Measurements from ENCODE around the gene GLI3. TPM values are rescaled to one million over a fixed set of nuclear protein-coding genes. Genes with fewer than 3 reads are reported as not detected.

The GLI3 gene
- polyA plus RNA-seq, 1 donor, result 18.9 TPM

- no peak for DNase-seq
Observed at GRCh38 chr7:42236266-42236975, 588 bp downstream of the GLI3 start.

- no peak for DNase-seq
Observed at GRCh38 chr7:42235741-42236161, 1.3 kb downstream of the GLI3 start.

- no peak for DNase-seq
Observed at GRCh38 chr7:42234736-42235135, 2.3 kb downstream of the GLI3 start.

GRCh38 chr7:42233695-42234331 is 3.2 kb downstream of the GLI3 start:
- no peak for DNase-seq

- no peak for DNase-seq
Observed at GRCh38 chr7:42233171-42233570, 3.8 kb downstream of the GLI3 start.

GRCh38 chr7:42232275-42232674 is 4.7 kb downstream of the GLI3 start:
- DNase-seq, result no peak

- no peak for DNase-seq
Observed at GRCh38 chr7:42231043-42231787, 5.8 kb downstream of the GLI3 start.

GRCh38 chr7:42227936-42228591 is 8.9 kb downstream of the GLI3 start:
- no peak for DNase-seq

- DNase-seq, result no peak
Observed at GRCh38 chr7:42227541-42227935, 9.5 kb downstream of the GLI3 start.

GRCh38 chr7:42227021-42227420 is 10.0 kb downstream of the GLI3 start:
- no peak for DNase-seq

GRCh38 chr7:42226354-42226941 is 10.6 kb downstream of the GLI3 start:
- no peak for DNase-seq

- no peak for DNase-seq
Observed at GRCh38 chr7:42224391-42225003, 12.5 kb downstream of the GLI3 start.

GRCh38 chr7:42222891-42223290 is 14.1 kb downstream of the GLI3 start:
- no peak for DNase-seq

GRCh38 chr7:42222125-42222524 is 14.9 kb downstream of the GLI3 start:
- DNase-seq, result no peak

- no peak for DNase-seq
Observed at GRCh38 chr7:42221304-42221703, 15.7 kb downstream of the GLI3 start.

- no peak for DNase-seq
Observed at GRCh38 chr7:42219447-42219846, 17.6 kb downstream of the GLI3 start.

GRCh38 chr7:42218248-42218647 is 18.8 kb downstream of the GLI3 start:
- DNase-seq, result no peak

GRCh38 chr7:42217548-42217947 is 19.5 kb downstream of the GLI3 start:
- DNase-seq, result no peak

- DNase-seq, result peak; percentile 66
Observed at GRCh38 chr7:42217053-42217452, 20.0 kb downstream of the GLI3 start.

- no peak for DNase-seq
Observed at GRCh38 chr7:42214060-42214679, 22.8 kb downstream of the GLI3 start.

GRCh38 chr7:42213093-42213492 is 23.9 kb downstream of the GLI3 start:
- DNase-seq, result no peak

Measured in left kidney (tissue), 2 donors.